ENCODE results near the gene FERD3L. TPM values are rescaled to one million over a fixed set of nuclear protein-coding genes. Genes with fewer than 3 reads are reported as not detected.

The FERD3L gene
- total RNA-seq, 1 experiment from 2014 or later: not detected

DNA sequence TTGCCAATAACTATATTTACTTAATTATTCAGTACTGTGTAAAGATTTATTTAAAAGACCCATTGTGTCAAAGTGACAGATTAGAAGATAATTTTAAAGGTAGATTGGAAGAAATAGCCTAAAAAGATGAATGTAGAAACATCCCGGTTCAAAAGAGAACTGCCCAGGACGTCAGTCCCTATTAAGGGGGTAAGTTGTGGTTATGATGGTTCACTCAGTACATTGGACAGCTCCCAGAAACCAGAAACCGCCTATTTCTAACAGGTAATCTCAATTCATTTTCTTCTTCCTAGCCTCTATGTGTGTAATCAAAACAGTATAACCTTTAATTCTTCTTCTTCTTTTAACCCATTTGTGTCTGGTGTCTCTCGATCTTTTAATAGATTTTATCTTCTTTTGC lies 1.5 kb upstream of the FERD3L start:
- H4K8ac ChIP-seq (replicated peaks; ENCODE audit: insufficient read length, low read depth, low read length): no peak overlapping the region
- H2AFZ ChIP-seq (ENCODE audit: low read length): no peak overlapping the region
- no peak overlapping the region for H3K27ac ChIP-seq (ENCODE audit: insufficient read length, low read depth, low read length)
- H3K23ac ChIP-seq (ENCODE audit: insufficient read length, low read depth, low read length): no peak overlapping the region
- H3K27ac Mint-ChIP-seq: no peak overlapping the region
- H2AK5ac ChIP-seq (ENCODE audit: insufficient read length, low read length): no peak overlapping the region
- no peak overlapping the region for H3K18ac ChIP-seq (ENCODE audit: insufficient read length, low read depth, low read length)
- H3K4me2 ChIP-seq (ENCODE audit: insufficient read depth, insufficient read length, low read length): no peak overlapping the region
- H3K9me3 Mint-ChIP-seq: peaks cover 0 to 4% of the 10 kb centered on the region in 2 experiments; a peak in 1 of 5 replicates
- H2BK20ac ChIP-seq (ENCODE audit: low read depth, low read length, poor library complexity, severe bottlenecking): no peak overlapping the region
- no peak overlapping the region for H4K91ac ChIP-seq (ENCODE audit: insufficient read length, low read depth, low read length)
- no peak overlapping the region for H2BK120ac ChIP-seq (ENCODE audit: low read depth, low read length, poor library complexity, severe bottlenecking)
- H3K23me2 ChIP-seq (ENCODE audit: insufficient read length, low read depth, low read length, poor library complexity, severe bottlenecking): peaks cover 20% of the 10 kb centered on the region
- no peak for DNase-seq
- peaks cover 30 to 45% of the 10 kb centered on the region in 2 experiments for H3K4me1 Mint-ChIP-seq
- H4K5ac ChIP-seq (ENCODE audit: insufficient read length, low read depth, low read length): no peak overlapping the region
- H3K4me1 ChIP-seq (ENCODE audit: insufficient read depth, low read length): no peaks in the 10 kb centered on the region; the same call in 1 of the 2 replicates
- no peak overlapping the region for H3K4ac ChIP-seq (ENCODE audit: low read depth, low read length)
- no peak overlapping the region for H3K14ac ChIP-seq (ENCODE audit: insufficient read depth, low read length)
- no peaks in the 10 kb centered on the region for H3K79me1 ChIP-seq (ENCODE audit: insufficient read depth, low read depth, low read length, poor library complexity, severe bottlenecking)
- H3K56ac ChIP-seq (ENCODE audit: insufficient read length, low read depth, low read length): no peak overlapping the region
- H3K27me3 Mint-ChIP-seq (ENCODE audit: low read depth): peaks cover 74% of the 10 kb centered on the region
- no peaks in the 10 kb centered on the region for H3K79me2 ChIP-seq (ENCODE audit: insufficient read depth, low read length)
- H2BK5ac ChIP-seq (ENCODE audit: insufficient read length, low read length): no peak overlapping the region
- no peak overlapping the region for H3T11ph ChIP-seq (ENCODE audit: low read length)
- TF ChIP-seq, protein P1, sequence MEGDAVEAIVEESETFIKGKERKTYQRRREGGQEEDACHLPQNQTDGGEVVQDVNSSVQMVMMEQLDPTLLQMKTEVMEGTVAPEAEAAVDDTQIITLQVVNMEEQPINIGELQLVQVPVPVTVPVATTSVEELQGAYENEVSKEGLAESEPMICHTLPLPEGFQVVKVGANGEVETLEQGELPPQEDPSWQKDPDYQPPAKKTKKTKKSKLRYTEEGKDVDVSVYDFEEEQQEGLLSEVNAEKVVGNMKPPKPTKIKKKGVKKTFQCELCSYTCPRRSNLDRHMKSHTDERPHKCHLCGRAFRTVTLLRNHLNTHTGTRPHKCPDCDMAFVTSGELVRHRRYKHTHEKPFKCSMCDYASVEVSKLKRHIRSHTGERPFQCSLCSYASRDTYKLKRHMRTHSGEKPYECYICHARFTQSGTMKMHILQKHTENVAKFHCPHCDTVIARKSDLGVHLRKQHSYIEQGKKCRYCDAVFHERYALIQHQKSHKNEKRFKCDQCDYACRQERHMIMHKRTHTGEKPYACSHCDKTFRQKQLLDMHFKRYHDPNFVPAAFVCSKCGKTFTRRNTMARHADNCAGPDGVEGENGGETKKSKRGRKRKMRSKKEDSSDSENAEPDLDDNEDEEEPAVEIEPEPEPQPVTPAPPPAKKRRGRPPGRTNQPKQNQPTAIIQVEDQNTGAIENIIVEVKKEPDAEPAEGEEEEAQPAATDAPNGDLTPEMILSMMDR (conservative IDR thresholded peaks at IDR 0.05): no peak
- H3K9me3 ChIP-seq (ENCODE audit: control insufficient read depth, low read depth, low read length): no peaks in the 10 kb centered on the region
- no peaks in the 10 kb centered on the region for H3K36me3 Mint-ChIP-seq (ENCODE audit: insufficient read depth in 1 of 3, low read depth in 3 of 3)
- no peak overlapping the region for H2BK12ac ChIP-seq (ENCODE audit: insufficient read length, low read depth, low read length)
- WGBS (ENCODE audit: extremely low coverage, insufficient read length, low lambda C conversion rate): no CpG with 5 or more reads among the region's 4 CpGs
- peaks cover 30% of the 10 kb centered on the region for H3K27me3 ChIP-seq (ENCODE audit: insufficient read depth, low read length)
- no peak overlapping the region for H3K9ac ChIP-seq (ENCODE audit: extremely low read depth, insufficient read length, low read length)
- no peaks in the 10 kb centered on the region for H4K20me1 ChIP-seq (ENCODE audit: control insufficient read depth, insufficient read depth, insufficient read length)
- no peak overlapping the region for H2BK15ac ChIP-seq (ENCODE audit: low read depth, low read length)
- no peak overlapping the region; a peak in 1 of 5 replicates for H3K4me3 Mint-ChIP-seq

All from H9 (cell line).